ENCODE measurements around the gene ACOT11.

- TF ChIP-seq CTCF (tag by site-specific recombination; IDR thresholded peaks at IDR 0.05) (no peak), PBX3 (CRISPR knock-in tag; IDR thresholded peaks at IDR 0.05) (no peak), ZNF362 (tag by site-specific recombination; IDR thresholded peaks at IDR 0.05) (no peak), PRDM6 (tag by site-specific recombination; IDR thresholded peaks at IDR 0.05) (no peak), EGR2 (tag by site-specific recombination; IDR thresholded peaks at IDR 0.05; ENCODE audit: low read depth) (no peak), SCRT1 (tag by site-specific recombination; IDR thresholded peaks at IDR 0.05; ENCODE audit: borderline replicate concordance) (no peak), ZNF513 (tag by site-specific recombination; IDR thresholded peaks at IDR 0.05) (no peak)
- TF ChIP-seq, protein P1, sequence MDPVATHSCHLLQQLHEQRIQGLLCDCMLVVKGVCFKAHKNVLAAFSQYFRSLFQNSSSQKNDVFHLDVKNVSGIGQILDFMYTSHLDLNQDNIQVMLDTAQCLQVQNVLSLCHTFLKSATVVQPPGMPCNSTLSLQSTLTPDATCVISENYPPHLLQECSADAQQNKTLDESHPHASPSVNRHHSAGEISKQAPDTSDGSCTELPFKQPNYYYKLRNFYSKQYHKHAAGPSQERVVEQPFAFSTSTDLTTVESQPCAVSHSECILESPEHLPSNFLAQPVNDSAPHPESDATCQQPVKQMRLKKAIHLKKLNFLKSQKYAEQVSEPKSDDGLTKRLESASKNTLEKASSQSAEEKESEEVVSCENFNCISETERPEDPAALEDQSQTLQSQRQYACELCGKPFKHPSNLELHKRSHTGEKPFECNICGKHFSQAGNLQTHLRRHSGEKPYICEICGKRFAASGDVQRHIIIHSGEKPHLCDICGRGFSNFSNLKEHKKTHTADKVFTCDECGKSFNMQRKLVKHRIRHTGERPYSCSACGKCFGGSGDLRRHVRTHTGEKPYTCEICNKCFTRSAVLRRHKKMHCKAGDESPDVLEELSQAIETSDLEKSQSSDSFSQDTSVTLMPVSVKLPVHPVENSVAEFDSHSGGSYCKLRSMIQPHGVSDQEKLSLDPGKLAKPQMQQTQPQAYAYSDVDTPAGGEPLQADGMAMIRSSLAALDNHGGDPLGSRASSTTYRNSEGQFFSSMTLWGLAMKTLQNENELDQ (tag by site-specific recombination; IDR thresholded peaks at IDR 0.05; ENCODE audit: low read depth): no peak
- TF ChIP-seq, protein P2, sequence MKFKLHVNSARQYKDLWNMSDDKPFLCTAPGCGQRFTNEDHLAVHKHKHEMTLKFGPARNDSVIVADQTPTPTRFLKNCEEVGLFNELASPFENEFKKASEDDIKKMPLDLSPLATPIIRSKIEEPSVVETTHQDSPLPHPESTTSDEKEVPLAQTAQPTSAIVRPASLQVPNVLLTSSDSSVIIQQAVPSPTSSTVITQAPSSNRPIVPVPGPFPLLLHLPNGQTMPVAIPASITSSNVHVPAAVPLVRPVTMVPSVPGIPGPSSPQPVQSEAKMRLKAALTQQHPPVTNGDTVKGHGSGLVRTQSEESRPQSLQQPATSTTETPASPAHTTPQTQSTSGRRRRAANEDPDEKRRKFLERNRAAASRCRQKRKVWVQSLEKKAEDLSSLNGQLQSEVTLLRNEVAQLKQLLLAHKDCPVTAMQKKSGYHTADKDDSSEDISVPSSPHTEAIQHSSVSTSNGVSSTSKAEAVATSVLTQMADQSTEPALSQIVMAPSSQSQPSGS (tag by site-specific recombination; IDR thresholded peaks at IDR 0.05; ENCODE audit: low read depth): no peak
These were observed 66.0 kb downstream of the ACOT11 start for GRCh38 chr1:54614024-54614423.
